Measurements from ENCODE around the gene CTLA4.
"Not testable (repeated sequence)": the region's sequence is repeated elsewhere in the genome, so short reads cannot be mapped to it uniquely, and the experiment has no call there.

CTLA4 gene

GRCh38 chr2:203855274-203855673 lies 12.3 kb upstream of the CTLA4 start:
- in situ Hi-C loops (cut with HindIII; ENCODE audit: low sequenced_read_pairs): no loop called here

DNA sequence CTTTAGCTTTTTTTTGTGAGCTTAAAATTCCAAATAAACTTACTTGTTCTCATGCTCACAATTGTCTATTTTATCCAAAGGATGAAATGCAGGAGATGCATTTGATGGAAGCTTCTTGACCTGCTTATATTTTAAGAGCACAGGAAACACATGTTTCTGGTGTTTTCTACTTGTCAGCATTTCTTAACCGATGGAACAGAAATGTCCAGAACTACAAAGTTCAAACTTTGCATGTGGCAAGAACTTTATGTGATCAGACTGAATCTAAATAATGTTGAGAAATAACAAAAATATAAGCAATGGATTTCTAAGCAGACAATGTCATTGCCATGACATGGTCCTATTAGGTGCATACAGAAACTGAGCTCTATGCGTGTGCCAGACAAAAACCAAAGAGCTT lies 9.9 kb upstream of the CTLA4 start:
- in situ Hi-C loops (cut with HindIII; ENCODE audit: low sequenced_read_pairs): no loop called here

DNA sequence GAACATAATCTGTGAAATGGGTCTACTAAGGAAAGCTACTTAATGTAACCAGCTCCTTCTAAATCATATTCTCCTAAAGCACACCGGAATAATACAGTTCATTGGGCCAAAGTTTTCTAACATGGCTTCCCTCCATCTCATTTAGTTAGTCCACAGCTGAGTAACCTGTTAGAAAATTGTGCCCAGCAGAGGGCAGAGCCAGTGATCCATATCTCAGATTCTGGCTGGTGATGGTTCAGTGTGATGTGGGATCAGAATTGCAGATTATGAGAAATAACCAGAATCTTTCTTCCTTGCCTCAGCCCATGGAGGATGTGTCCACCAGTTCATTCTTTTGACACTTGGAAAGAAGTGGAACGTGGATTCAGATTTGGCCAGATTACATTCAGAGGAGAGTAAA lies 9.4 kb upstream of the CTLA4 start:
- in situ Hi-C loops (cut with HindIII; ENCODE audit: low sequenced_read_pairs): no loop called here

- in situ Hi-C loops (cut with HindIII; ENCODE audit: low sequenced_read_pairs): no loop called here
Observed at GRCh38 chr2:203859030-203859789, 8.4 kb upstream of the CTLA4 start.

DNA sequence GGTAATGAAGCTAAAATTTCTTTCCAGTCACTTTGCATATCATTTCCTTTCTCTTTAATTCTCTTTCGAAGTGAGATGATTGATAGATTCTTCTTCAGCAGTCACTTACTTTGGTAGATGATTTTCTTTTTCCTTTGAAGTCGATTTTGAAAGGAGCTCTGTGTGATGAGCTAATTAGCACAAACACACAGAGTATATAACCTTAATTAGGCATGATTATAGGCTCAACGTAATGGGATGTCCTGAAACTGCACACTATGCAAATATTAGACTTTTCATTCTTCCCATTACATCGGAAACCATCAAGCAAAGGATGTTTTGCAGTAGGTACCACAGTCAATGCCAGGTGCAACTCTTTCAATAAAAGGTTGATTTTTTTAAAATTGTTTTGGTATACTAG lies 6.4 kb upstream of the CTLA4 start:
- in situ Hi-C loops (cut with HindIII; ENCODE audit: low sequenced_read_pairs): no loop called here

GRCh38 chr2:203861607-203862006 lies 6.0 kb upstream of the CTLA4 start:
- in situ Hi-C loops (cut with HindIII; ENCODE audit: low sequenced_read_pairs): no loop called here

DNA sequence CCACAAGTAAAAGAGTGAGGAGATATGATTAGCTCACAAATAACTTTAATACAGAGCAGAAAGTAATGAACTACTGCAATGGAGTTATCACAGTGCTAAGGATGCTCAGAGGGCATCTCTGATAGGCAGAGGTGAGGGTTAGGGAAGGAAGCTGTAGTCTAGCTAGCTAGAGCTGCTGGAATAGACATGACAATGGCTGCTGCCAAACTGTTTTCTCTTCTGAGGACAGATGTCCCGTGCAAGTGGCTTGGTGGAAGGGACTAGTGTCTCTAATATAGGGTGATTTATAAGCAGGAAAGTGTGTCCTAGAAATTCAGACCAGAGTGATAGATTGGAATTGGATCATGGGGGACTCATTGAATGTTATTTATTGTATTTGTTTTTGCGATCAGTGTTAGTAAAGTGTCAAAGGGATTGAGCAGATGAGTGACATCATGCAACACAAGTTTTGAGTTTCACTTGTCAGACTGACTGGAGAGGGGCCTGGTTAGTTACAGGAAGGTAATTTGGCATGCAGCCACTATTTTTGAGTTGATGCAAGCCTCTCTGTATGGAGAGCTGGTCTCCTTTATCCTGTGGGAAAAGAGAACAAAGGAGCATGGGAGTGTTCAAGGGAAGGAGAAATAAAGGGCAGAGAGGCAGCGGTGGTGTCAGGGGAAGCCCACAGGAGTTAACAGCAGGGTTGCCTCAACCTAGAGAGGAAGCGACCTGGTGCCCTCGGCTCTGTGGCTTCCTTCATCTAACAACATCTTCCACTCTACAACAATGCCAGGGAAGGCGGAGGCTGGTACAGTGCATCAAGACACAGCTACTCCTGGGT lies 1.9 kb downstream of the CTLA4 start:
- in situ Hi-C loops (cut with HindIII; ENCODE audit: low sequenced_read_pairs): no loop called here

GRCh38 chr2:203870481-203870880 lies 2.9 kb downstream of the CTLA4 start:
- in situ Hi-C loops (cut with HindIII; ENCODE audit: low sequenced_read_pairs): no loop called here

- in situ Hi-C loops (cut with HindIII; ENCODE audit: low sequenced_read_pairs): no loop called here
Observed at GRCh38 chr2:203870941-203871340, 3.4 kb downstream of the CTLA4 start.

- in situ Hi-C loops (cut with HindIII; ENCODE audit: low sequenced_read_pairs): no loop called here
Observed at GRCh38 chr2:203871371-203871983, 3.9 kb downstream of the CTLA4 start.

GRCh38 chr2:203873461-203873860 lies 5.9 kb downstream of the CTLA4 start:
- in situ Hi-C loops (cut with HindIII; ENCODE audit: low sequenced_read_pairs): no loop called here

DNA sequence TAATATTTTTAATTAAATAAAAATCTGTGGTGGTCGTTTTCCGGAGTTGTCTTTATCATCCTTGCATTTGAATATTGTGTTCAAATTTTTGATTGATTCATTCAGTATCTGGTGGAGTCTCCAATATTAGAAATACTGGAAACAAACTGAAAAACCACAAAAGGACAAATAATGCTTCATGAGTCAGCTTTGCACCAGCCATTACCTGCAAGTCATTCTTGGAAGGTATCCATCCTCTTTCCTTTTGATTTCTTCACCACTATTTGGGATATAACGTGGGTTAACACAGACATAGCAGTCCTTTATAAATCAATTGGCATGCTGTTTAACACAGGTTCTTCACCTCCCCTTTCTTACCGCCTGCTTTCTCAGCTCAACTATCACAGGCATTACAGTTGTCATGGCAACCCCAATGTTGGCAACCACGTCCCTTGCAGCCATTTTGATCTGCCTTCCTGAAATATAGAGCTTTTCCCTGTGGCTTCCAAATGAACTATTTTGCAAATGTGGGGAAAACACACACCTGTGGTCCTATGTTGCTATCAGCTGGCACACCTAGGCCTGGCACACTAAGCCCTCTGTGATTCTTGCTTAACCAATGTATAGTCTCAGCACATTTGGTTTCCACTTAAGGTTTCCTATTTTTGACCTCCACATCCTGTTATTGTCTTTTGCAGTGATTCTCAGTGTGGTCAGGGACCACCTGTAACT lies 6.5 kb downstream of the CTLA4 start:
- in situ Hi-C loops (cut with HindIII; ENCODE audit: low sequenced_read_pairs): no loop called here

DNA sequence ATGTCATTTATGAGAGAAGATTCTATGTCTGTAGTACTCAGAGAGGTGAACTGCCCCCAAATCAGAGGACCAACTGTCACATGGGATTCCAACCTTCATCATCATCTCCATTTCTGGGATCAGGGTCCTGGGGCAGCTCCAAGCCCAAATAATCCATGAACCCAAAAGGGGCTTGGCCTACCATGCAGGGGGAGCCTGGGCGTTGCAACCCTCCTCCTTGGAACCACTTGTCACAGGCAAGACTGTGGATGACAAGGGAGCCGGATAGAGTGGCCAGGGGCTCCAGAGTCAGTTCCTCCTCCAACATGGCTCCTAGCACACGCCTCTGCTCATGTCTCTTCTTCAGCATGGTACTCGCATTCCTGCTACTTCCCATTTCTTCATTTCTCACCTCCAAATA lies 7.9 kb downstream of the CTLA4 start:
- in situ Hi-C loops (cut with HindIII; ENCODE audit: low sequenced_read_pairs): no loop called here

GRCh38 chr2:203876328-203876727 lies 8.8 kb downstream of the CTLA4 start:
- in situ Hi-C loops (cut with HindIII; ENCODE audit: low sequenced_read_pairs): no loop called here

DNA sequence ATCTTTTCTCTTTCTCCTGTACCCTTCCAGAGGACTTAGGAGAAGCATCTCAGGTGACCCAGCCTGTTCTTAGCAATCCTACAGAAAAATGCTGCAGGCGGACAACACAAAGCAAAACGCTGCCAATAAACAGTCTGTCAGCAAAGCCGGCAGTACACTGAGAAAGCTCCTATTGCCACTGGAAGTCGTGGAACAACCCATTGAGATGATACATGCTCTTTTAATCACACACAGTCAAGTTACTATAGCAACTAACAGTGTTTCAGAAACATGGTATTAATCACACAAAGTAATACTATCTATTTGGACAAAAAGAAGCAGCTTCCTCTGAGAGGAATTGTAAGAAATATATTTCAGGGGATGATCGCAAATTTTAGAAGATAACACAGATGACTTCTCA lies 10.5 kb downstream of the CTLA4 start:
- in situ Hi-C loops (cut with HindIII; ENCODE audit: low sequenced_read_pairs): no loop called here

DNA sequence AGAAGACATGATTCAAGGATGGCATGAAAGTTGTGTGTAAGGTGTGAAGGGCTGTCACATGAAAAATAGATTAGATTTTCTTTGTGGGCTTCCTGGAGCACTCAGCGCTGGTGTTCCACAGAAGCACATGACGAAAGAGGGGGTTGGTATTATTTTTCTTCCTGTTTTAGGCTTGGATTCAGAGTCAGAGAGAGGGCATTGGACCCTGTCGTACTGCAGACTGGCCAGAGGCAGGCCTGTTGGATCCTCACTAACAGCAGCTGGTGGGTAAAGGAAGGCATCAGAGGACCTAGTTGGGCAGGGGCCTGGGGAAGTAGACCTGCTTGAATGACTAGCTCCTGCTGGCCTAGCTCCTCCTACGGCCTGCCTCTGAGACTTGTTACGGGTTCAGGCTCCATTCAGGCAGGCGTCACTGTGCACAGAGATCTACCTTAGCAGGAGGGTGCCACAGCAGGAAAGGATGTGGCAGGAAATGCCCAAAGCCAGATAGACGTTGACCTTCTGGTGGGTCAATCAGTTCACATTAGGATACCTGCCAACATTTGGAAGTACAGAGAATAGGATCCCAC lies 13.1 kb downstream of the CTLA4 start:
- in situ Hi-C loops (cut with HindIII; ENCODE audit: low sequenced_read_pairs): no loop called here

DNA sequence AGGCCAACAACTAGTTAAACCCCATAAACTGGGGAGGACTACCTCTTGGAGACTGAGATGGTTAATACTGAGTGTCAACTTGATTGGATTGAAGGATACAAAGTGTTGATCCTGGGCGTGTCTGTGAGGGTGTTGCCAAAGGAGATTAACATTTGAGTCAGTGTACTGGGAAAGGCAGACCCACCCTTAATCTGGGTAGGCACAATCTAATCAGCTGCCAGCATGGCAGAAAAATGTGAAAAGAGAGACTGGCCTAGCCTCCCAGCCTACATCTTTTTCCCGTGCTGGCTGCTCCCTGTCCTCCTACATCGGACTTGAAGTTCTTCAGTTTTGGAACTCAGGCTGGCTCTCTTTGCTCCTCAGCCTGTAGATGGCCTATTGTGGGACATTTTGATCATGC lies 13.6 kb downstream of the CTLA4 start:
- in situ Hi-C loops (cut with HindIII; ENCODE audit: low sequenced_read_pairs): not testable (repeated sequence)

DNA sequence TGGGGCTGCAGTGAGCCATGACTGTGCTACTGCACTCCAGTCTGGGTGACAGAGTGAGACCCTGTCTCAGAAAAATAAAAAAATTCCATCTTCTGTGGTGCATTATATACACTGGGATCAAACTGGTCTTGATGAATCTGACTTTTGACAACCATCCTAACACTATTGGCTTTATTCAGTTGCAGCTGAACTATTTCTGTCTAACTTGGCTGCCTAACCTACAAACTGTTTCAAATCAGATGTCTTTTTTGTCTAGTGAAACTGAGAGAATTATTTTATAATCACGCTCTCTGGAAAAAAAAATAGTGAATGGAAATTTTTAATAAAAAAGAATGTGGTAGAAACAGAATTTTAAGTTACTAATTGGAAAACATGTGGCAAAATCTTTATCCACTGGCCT lies 15.0 kb downstream of the CTLA4 start:
- in situ Hi-C loops (cut with HindIII; ENCODE audit: low sequenced_read_pairs): no loop called here

- in situ Hi-C loops (cut with HindIII; ENCODE audit: low sequenced_read_pairs): no loop called here
Observed at GRCh38 chr2:203886661-203887151, 19.1 kb downstream of the CTLA4 start.

- in situ Hi-C loops (cut with HindIII; ENCODE audit: low sequenced_read_pairs): no loop called here
Observed at GRCh38 chr2:203887677-203888076, 20.1 kb downstream of the CTLA4 start.

GRCh38 chr2:203889542-203889941 lies 22.0 kb downstream of the CTLA4 start:
- in situ Hi-C loops (cut with HindIII; ENCODE audit: low sequenced_read_pairs): no loop called here

Measured in endothelial cell of hepatic sinusoid (primary cell).